ENCODE results near the gene OLAH. TPM values are rescaled to one million over a fixed set of nuclear protein-coding genes. Genes with fewer than 3 reads are reported as not detected.
A peak's percentile ranks its signal among the peaks of the same experiment; 100 is the strongest.

The OLAH gene
- total RNA-seq, 1 donor from 2014 or later: 16.3 TPM

DNA sequence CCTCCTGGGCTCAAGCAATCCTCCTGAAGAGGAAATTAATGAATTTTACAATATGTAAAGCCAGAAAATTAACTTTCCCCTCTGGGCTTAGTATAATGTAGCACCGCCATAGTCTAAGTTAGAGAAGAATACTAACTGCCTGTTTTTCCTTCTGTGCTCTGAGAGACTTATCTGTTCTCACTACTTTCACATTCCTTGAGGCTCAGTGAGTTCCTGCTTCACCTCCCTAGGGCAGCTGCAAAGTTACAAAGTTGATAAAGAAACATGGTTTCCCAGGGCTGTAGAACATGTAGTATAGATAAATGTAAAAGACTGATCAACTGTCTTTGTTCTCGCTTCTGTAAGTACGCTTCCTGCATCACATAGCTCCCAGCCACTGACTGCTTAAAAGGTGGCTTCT is 16.0 kb upstream of the OLAH start:
- no peaks in the 10 kb centered on the region for H3K36me3 ChIP-seq (ENCODE audit: control insufficient read depth, insufficient read depth, low read length)
- DNase-seq (ENCODE audit: low read depth) (no peak), FAIRE-seq (no peak)
- no peak overlapping the region for H3K4me3 ChIP-seq (ENCODE audit: low read depth, low read length)
- TF ChIP-seq, protein P1, sequence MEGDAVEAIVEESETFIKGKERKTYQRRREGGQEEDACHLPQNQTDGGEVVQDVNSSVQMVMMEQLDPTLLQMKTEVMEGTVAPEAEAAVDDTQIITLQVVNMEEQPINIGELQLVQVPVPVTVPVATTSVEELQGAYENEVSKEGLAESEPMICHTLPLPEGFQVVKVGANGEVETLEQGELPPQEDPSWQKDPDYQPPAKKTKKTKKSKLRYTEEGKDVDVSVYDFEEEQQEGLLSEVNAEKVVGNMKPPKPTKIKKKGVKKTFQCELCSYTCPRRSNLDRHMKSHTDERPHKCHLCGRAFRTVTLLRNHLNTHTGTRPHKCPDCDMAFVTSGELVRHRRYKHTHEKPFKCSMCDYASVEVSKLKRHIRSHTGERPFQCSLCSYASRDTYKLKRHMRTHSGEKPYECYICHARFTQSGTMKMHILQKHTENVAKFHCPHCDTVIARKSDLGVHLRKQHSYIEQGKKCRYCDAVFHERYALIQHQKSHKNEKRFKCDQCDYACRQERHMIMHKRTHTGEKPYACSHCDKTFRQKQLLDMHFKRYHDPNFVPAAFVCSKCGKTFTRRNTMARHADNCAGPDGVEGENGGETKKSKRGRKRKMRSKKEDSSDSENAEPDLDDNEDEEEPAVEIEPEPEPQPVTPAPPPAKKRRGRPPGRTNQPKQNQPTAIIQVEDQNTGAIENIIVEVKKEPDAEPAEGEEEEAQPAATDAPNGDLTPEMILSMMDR (IDR thresholded peaks at IDR 0.05; ENCODE audit: insufficient read depth, low read length, severe bottlenecking): no peak
- H3K27me3 ChIP-seq (ENCODE audit: control insufficient read depth, insufficient read depth, low read length): no peaks in the 10 kb centered on the region

DNA sequence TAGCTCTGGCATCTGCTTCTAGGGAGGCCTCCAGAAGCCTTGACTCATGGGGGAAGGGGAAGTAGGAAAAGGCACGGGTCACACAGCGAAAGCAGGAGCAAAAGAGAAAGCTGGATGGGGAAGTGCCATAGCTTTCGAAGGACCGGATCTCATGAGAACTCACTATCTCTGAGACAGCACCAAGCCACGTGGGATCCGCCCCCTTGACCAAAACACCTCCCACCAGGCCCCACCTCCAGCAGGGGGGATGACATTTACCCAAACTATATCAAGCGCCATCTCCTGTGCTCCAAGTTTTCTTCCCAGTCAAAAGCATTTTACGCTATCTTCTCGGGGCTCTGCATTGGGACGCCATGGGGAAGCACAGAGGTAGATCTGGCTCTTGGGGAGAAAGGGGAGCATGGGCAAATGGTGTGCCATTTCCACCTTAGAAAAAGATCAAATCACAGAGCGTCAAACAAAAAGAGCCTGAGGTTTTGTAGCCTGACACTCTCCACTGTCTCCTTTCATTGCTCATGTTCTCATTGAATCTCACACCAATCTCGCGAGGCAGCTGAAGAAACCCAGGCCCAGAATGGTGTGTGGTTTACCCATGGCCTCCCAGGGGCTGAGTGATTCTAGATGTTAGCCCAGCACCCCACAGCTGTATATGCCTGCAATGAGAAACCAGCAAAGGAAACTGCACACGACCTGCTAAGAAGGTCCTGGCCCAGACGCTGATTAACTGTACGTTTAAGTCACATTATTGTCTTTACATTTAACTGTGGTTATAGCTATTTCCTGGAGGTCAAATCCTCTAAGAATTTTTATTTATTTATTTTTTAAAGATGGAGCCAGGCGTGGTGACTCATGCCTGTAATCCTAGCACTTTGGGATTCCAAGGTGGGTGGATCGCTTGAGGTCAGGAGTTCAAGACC is 8.1 kb upstream of the OLAH start:
- TF ChIP-seq, protein P1 (IDR thresholded peaks at IDR 0.05; ENCODE audit: insufficient read depth, low read length, severe bottlenecking): no peak

DNA sequence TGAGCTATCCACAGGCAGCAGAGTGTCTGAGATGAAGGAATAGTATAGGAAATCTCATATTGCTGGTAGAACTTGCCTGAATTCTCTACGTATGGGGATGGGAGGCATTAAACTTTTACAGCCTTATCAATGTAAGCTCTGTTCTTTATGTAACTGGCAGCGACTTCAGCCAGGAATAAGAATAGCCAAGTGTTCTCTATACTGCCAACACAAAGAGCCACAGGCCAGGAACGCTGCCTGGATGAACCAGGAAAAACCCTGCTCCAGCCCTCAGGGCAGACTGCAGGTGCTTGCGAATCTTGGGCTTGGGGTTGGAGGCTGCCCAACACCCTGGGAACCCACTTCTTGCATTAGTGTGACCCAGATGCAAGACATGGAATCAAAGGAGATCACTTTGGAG is 6.1 kb upstream of the OLAH start:
- Histone ChIP-seq H3K27me3 (ENCODE audit: control insufficient read depth, insufficient read depth, low read length) (no peaks in the 10 kb centered on the region), H3K36me3 (ENCODE audit: control insufficient read depth, insufficient read depth, low read length) (no peaks in the 10 kb centered on the region), H3K4me3 (ENCODE audit: low read depth, low read length) (no peak overlapping the region)
- FAIRE-seq (no peak), DNase-seq (ENCODE audit: low read depth) (no peak)
- TF ChIP-seq, protein P1 (IDR thresholded peaks at IDR 0.05; ENCODE audit: insufficient read depth, low read length, severe bottlenecking): no peak

More for the DNA sequence above, 8.1 kb upstream of the OLAH start:
- no peak for DNase-seq (ENCODE audit: low read depth)
- Histone ChIP-seq H3K27me3 (ENCODE audit: control insufficient read depth, insufficient read depth, low read length) (no peaks in the 10 kb centered on the region), H3K36me3 (ENCODE audit: control insufficient read depth, insufficient read depth, low read length) (no peaks in the 10 kb centered on the region), H3K4me3 (ENCODE audit: low read depth, low read length) (no peak overlapping the region)
- FAIRE-seq: no peak

DNA sequence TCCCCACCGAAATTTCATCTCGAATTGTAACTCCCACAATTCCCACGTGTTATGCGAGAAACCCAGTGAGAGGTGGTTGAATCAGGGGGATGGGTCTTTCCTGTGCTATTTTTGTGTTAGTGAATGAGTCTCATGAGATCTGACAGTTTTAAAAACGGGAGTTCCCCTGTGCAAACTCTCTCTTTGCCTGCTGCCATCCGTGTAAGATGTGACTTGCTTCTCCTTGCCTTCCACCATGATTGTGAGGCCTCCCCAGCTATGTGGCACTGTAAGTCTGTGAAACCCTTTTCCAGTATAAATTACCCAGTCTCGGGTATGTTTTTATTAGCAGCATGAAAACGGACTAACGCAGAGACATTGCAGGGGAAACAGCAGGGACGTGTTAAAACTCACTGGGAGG is 5.3 kb upstream of the OLAH start:
- Histone ChIP-seq H3K4me3 (ENCODE audit: low read depth, low read length) (no peak overlapping the region), H3K27me3 (ENCODE audit: control insufficient read depth, insufficient read depth, low read length) (no peaks in the 10 kb centered on the region), H3K36me3 (ENCODE audit: control insufficient read depth, insufficient read depth, low read length) (no peaks in the 10 kb centered on the region)
- FAIRE-seq (no peak), DNase-seq (ENCODE audit: low read depth) (no peak)
- TF ChIP-seq, protein P1 (IDR thresholded peaks at IDR 0.05; ENCODE audit: insufficient read depth, low read length, severe bottlenecking): no peak

DNA sequence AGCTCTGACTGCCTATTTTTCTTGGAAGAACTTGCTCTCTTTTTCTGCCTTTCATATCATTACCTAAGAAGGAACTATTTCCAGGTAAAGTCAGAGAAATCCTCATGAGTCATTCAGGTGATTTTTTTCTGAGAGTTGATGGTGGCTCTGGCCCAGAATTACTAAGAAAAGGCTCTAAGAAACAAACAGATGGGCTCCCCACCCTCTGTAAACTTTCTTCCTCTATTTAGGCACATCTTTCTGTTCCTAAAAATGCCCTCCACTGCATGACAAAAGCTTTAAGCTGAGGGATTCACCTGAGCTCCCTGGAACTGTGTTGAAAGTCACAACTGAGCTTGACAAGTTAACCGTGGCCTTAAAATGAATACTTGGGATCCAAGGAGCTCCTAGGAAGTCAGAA is 1.6 kb downstream of the OLAH start:
- Histone ChIP-seq H3K27me3 (ENCODE audit: control insufficient read depth, insufficient read depth, low read length) (no peaks in the 10 kb centered on the region), H3K4me3 (ENCODE audit: low read depth, low read length) (no peak overlapping the region), H3K36me3 (ENCODE audit: control insufficient read depth, insufficient read depth, low read length) (no peaks in the 10 kb centered on the region)
- no peak for FAIRE-seq
- peak; percentile 59 for DNase-seq (ENCODE audit: low read depth)
- TF ChIP-seq, protein P1 (IDR thresholded peaks at IDR 0.05; ENCODE audit: insufficient read depth, low read length, severe bottlenecking): no peak
